HepG2 (cell line): ENCODE measurements around the gene SLC17A8. TPM values are rescaled to one million over a fixed set of nuclear protein-coding genes. Genes with fewer than 3 reads are reported as not detected.
A peak's percentile ranks its signal among the peaks of the same experiment; 100 is the strongest.

Experiments
- BRCA1 ChIP-seq: sonication (generic); formaldehyde crosslinking; IDR thresholded peaks from 2 replicates; pipeline ENCODE4 v1.4.0; 2020; ENCODE audit warnings: missing genetic modification reagents
- BRD4 ChIP-seq: sonication (generic); formaldehyde crosslinking; IDR thresholded peaks from 2 replicates; pipeline ENCODE4 v1.4.0; 2020; ENCODE audit warnings: missing genetic modification reagents
- IRF2 ChIP-seq: IDR thresholded peaks from 2 replicates; pipeline ENCODE4 v1.6.1; 2018; ENCODE audit warnings: missing genetic modification reagents, missing compliant biosample characterization
- ISX ChIP-seq: sonication (generic); formaldehyde crosslinking; conservative IDR thresholded peaks from 2 replicates; pipeline ENCODE4 v1.5.0; 2020; ENCODE audit warnings: missing genetic modification reagents
- JARID2 ChIP-seq: sonication (generic); formaldehyde crosslinking; IDR thresholded peaks from 2 replicates; pipeline ENCODE4 v1.8.1; 2023; ENCODE audit warnings: missing genetic modification reagents, inconsistent platforms; ENCODE audit not compliant: insufficient replicate concordance
- MTF2 ChIP-seq: sonication (generic); formaldehyde crosslinking; IDR thresholded peaks from 2 replicates; pipeline ENCODE4 v1.5.0; 2020; ENCODE audit warnings: missing genetic modification reagents, borderline replicate concordance
- RFX3 ChIP-seq: IDR thresholded peaks from 2 replicates; pipeline ENCODE4 v1.6.1; 2016; ENCODE audit warnings: missing biosample characterization, missing genetic modification reagents
- RXRB ChIP-seq: IDR thresholded peaks from 2 replicates; pipeline ENCODE4 v1.6.1; 2016; ENCODE audit warnings: borderline replicate concordance, missing genetic modification reagents, missing compliant biosample characterization
- SAP130 ChIP-seq: IDR thresholded peaks from 2 replicates; pipeline ENCODE4 v1.6.1; 2016; ENCODE audit warnings: low read depth
- SIN3A ChIP-seq: IDR thresholded peaks from 2 replicates; pipeline ENCODE4 v1.6.1; 2011; ENCODE audit warnings: low read depth, mild to moderate bottlenecking, control low read depth, low read length, borderline replicate concordance
- SMAD1 ChIP-seq: sonication (generic); formaldehyde crosslinking; IDR thresholded peaks from 2 replicates; pipeline ENCODE4 v1.4.0; 2020; ENCODE audit warnings: missing genetic modification reagents, low read depth, mild to moderate bottlenecking, borderline replicate concordance
- STAG1 ChIP-seq: sonication (generic); formaldehyde crosslinking; IDR thresholded peaks from 2 replicates; pipeline ENCODE4 v1.4.0; 2020; ENCODE audit warnings: missing genetic modification reagents
- ZBTB38 ChIP-seq: sonication (generic); formaldehyde crosslinking; IDR thresholded peaks from 2 replicates; pipeline ENCODE4 v1.5.1; 2020; ENCODE audit warnings: mild to moderate bottlenecking, missing genetic modification reagents
- ZMYM2 ChIP-seq: sonication (generic); formaldehyde crosslinking; IDR thresholded peaks from 2 replicates; pipeline ENCODE4 v1.8.0; 2022; ENCODE audit warnings: mild to moderate bottlenecking, missing genetic modification reagents
- ZNF17 ChIP-seq: sonication (generic); formaldehyde crosslinking; IDR thresholded peaks from 2 replicates; pipeline ENCODE4 v1.5.0; 2020; ENCODE audit warnings: mild to moderate bottlenecking, missing genetic modification reagents
- ZNF235 ChIP-seq: sonication (generic); formaldehyde crosslinking; IDR thresholded peaks from 2 replicates; pipeline ENCODE4 v1.8.1; 2023; ENCODE audit warnings: mild to moderate bottlenecking, missing genetic modification reagents, borderline replicate concordance
- ZNF296 ChIP-seq: sonication (generic); formaldehyde crosslinking; conservative IDR thresholded peaks from 2 replicates; pipeline ENCODE4 v1.5.0; 2020; ENCODE audit warnings: mild to moderate bottlenecking, missing genetic modification reagents
- ZNF333 ChIP-seq: sonication (generic); formaldehyde crosslinking; IDR thresholded peaks from 2 replicates; pipeline ENCODE4 v1.4.0; 2020; ENCODE audit warnings: mild to moderate bottlenecking, missing genetic modification reagents, borderline replicate concordance
- ZNF343 ChIP-seq: sonication (generic); formaldehyde crosslinking; IDR thresholded peaks from 2 replicates; pipeline ENCODE4 v1.4.0; 2020; ENCODE audit warnings: mild to moderate bottlenecking, missing genetic modification reagents
- polyA plus RNA-seq, 8 experiments: library from polyadenylated mRNA; depleted of rRNA in 3 of 8; stranded (reverse) in 7 of 8; unstranded in 1 of 8; fragments of >200 nt; fragmentation: Illumina TruSeq in 4 of 8; extraction: Trizol in 4 of 8; gene quantifications; 2 replicates each; pipeline versions ENCODE4 v1.2.1 to v1.2.3, GENCODE V29; 2011 to 2016; ENCODE audit warnings: low read depth in 4 of 8, missing spikeins in 1 of 8, mixed read lengths in 1 of 8; ENCODE audit not compliant: insufficient read depth in 1 of 8
- total RNA-seq, 5 experiments: library from RNA; depleted of rRNA; stranded (reverse); fragments of >200 nt; fragmentation: Illumina TruSeq; extraction: Trizol; gene quantifications; 2 replicates each; pipeline ENCODE4 v1.2.3, GENCODE V29; 2016; ENCODE audit warnings: low read depth in 1 of 5
- TF ChIP-seq, protein P1 (sequence below): IDR thresholded peaks from 2 replicates; pipeline ENCODE4 v1.6.1; 2016; ENCODE audit warnings: low read depth, borderline replicate concordance
- TF ChIP-seq, protein P2 (sequence below): sonication (generic); formaldehyde crosslinking; IDR thresholded peaks from 2 replicates; pipeline ENCODE4 v1.4.0; 2020; ENCODE audit warnings: mild to moderate bottlenecking, missing genetic modification reagents
- TF ChIP-seq, protein P3 (sequence below): sonication (generic); formaldehyde crosslinking; conservative IDR thresholded peaks from 2 replicates; pipeline ENCODE4 v1.4.0; 2020; ENCODE audit warnings: missing genetic modification reagents
- TF ChIP-seq, protein P4 (sequence below): sonication (generic); formaldehyde crosslinking; IDR thresholded peaks from 2 replicates; pipeline ENCODE4 v1.5.0; 2020; ENCODE audit warnings: missing genetic modification reagents, mild to moderate bottlenecking, borderline replicate concordance
- TF ChIP-seq, protein P5 (sequence below): IDR thresholded peaks from 2 replicates; pipeline ENCODE4 v1.6.1; 2016; ENCODE audit warnings: missing compliant biosample characterization, missing genetic modification reagents, borderline replicate concordance
- TF ChIP-seq, protein P6 (sequence below): sonication (generic); formaldehyde crosslinking; IDR thresholded peaks from 2 replicates; pipeline ENCODE4 v1.8.0; 2022; ENCODE audit warnings: low read depth, missing genetic modification reagents

The SLC17A8 gene
- total and polyA plus RNA-seq, 2 of the 13 experiments (the other 11 are each of a cell fraction or from before 2014, with no cell fraction given): 0.07 to 0.15 TPM

DNA sequence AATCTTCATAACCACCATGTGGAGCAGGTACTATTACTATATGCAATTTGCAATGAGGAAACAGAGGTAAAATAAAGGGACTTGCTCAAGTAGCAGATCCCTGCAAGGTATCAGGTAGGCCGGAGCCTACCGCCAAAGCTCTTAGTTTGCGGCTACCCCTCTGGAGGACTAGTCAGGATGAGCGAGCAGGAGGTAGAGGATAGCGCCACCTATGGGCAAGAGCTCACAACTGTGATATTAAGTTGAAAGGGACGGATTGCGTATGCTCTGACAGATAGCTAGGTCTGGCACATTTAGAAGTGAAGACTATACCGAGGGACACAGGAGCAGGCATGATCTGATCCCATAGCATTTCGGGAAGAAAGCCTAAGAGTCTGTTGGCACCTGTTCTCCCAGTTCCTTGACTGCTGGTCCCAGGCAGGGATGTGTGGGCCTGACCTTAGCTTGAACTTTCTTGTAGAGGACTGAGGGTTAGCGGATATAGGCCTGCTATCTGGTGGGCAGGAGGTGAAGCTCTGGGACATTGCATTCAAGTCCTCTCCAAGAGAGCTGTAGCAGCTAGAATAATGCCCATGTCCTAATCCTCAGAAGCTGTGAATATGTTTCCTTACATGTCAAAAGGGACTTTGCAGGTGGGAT is 48.0 kb downstream of the SLC17A8 start (continued):
- no peak for TF ChIP-seq ZNF235 (CRISPR knock-in tag)
- no peak for TF ChIP-seq ZNF343 (CRISPR knock-in tag)
- TF ChIP-seq, protein P1, sequence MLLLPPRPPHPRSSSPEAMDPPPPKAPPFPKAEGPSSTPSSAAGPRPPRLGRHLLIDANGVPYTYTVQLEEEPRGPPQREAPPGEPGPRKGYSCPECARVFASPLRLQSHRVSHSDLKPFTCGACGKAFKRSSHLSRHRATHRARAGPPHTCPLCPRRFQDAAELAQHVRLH (CRISPR knock-in tag): 0 out of 2 replicates have a peak, but pooled peaks have one; percentile 42
- no peak for TF ChIP-seq ZNF296 (CRISPR knock-in tag)
- TF ChIP-seq RFX3: no peak
- no peak for TF ChIP-seq SIN3A
- TF ChIP-seq JARID2 (CRISPR knock-in tag): no peak
- TF ChIP-seq, protein P2, sequence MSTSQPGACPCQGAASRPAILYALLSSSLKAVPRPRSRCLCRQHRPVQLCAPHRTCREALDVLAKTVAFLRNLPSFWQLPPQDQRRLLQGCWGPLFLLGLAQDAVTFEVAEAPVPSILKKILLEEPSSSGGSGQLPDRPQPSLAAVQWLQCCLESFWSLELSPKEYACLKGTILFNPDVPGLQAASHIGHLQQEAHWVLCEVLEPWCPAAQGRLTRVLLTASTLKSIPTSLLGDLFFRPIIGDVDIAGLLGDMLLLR (CRISPR knock-in tag): no peak
- TF ChIP-seq IRF2 (CRISPR knock-in tag): 0 out of 2 replicates have a peak, but pooled peaks have one; percentile 44
- TF ChIP-seq SAP130 (CRISPR knock-in tag): 0 out of 2 replicates have a peak, but pooled peaks have one; percentile 26
- no peak for TF ChIP-seq ZNF333 (CRISPR knock-in tag)
- TF ChIP-seq ZBTB38 (CRISPR knock-in tag): 0 out of 2 replicates have a peak, but pooled peaks have one; percentile 35
- TF ChIP-seq, protein P3, sequence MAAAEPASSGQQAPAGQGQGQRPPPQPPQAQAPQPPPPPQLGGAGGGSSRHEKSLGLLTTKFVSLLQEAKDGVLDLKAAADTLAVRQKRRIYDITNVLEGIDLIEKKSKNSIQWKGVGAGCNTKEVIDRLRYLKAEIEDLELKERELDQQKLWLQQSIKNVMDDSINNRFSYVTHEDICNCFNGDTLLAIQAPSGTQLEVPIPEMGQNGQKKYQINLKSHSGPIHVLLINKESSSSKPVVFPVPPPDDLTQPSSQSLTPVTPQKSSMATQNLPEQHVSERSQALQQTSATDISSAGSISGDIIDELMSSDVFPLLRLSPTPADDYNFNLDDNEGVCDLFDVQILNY: no peak
- TF ChIP-seq SMAD1: no peak
- TF ChIP-seq, protein P4, sequence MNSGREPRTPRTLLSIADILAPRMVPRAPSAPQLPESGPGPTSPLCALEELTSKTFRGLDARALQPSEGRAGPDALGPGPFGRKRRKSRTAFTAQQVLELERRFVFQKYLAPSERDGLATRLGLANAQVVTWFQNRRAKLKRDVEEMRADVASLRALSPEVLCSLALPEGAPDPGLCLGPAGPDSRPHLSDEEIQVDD (CRISPR knock-in tag): no peak
- peak; percentile 30; the same call in 1 of the 2 replicates for TF ChIP-seq RXRB
- TF ChIP-seq, protein P5, sequence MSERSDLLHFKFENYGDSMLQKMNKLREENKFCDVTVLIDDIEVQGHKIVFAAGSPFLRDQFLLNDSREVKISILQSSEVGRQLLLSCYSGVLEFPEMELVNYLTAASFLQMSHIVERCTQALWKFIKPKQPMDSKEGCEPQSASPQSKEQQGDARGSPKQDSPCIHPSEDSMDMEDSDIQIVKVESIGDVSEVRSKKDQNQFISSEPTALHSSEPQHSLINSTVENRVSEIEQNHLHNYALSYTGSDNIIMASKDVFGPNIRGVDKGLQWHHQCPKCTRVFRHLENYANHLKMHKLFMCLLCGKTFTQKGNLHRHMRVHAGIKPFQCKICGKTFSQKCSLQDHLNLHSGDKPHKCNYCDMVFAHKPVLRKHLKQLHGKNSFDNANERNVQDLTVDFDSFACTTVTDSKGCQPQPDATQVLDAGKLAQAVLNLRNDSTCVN (CRISPR knock-in tag): no peak
- TF ChIP-seq ZNF17 (CRISPR knock-in tag): no peak
- no peak for TF ChIP-seq ISX (CRISPR knock-in tag)
- TF ChIP-seq ZMYM2: peak; percentile 19; the same call in 1 of the 2 replicates
- TF ChIP-seq, protein P6, sequence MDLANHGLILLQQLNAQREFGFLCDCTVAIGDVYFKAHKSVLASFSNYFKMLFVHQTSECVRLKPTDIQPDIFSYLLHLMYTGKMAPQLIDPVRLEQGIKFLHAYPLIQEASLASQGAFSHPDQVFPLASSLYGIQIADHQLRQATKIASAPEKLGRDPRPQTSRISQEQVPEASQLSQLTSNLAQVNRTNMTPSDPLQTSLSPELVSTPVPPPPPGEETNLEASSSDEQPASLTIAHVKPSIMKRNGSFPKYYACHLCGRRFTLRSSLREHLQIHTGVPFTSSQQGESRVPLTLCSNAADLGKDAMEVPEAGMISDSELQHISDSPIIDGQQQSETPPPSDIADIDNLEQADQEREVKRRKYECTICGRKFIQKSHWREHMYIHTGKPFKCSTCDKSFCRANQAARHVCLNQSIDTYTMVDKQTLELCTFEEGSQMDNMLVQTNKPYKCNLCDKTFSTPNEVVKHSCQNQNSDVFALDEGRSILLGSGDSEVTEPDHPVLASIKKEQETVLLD (CRISPR knock-in tag): no peak
- peak; percentile 81 for TF ChIP-seq STAG1
- TF ChIP-seq BRCA1 (CRISPR knock-in tag): no peak
- no peak for TF ChIP-seq BRD4 (CRISPR knock-in tag)
- TF ChIP-seq MTF2: no peak
